ENCODE measurements around the gene ZRANB1.

GRCh38 chr10:124928545-124928944, 13.4 kb upstream of the ZRANB1 start:
- TF ChIP-seq CTCF (IDR thresholded peaks at IDR 0.05; ENCODE audit: low read length) (no peak), EZH2 (IDR thresholded peaks at IDR 0.05; ENCODE audit: borderline replicate concordance, low read length) (no peak)

Data from OCI-LY1 (cell line).